GM19468 (cell line): ENCODE data around the gene FSTL4.

Experiments used
- ATAC-seq: cut with Tn5 transposase; IDR thresholded peaks from one replicate; pipeline ENCODE4 v1.9.1; 2021; ENCODE audit warnings: mild to moderate bottlenecking, moderate library complexity, moderate number of reproducible peaks; ENCODE audit not compliant: unreplicated experiment; ENCODE audit errors: extremely low read depth

The FSTL4 gene

GRCh38 chr5:133485468-133485867 is 126.9 kb downstream of the FSTL4 start:
- no peak for ATAC-seq

GRCh38 chr5:133483406-133484090 is 128.8 kb downstream of the FSTL4 start:
- no peak for ATAC-seq

DNA sequence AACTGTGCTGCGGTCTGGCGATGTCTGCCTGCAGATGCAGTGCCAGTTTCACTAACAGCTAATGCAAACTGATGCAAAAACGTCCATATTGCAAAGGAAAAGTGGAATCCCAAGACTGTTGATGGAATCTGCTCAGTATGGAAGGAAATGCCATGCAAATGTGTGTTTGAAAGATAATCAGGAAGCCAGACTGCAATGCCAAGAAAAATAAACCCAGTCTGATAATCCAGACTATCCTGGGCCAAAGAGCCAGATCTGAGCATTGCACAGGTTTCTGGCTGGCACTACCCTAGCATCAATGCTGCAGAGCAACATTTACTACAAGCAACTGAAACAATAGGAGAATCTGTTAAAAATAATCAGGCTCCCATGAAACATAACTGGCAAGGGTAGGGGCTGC is 130.3 kb downstream of the FSTL4 start:
- ATAC-seq, result no peak

DNA sequence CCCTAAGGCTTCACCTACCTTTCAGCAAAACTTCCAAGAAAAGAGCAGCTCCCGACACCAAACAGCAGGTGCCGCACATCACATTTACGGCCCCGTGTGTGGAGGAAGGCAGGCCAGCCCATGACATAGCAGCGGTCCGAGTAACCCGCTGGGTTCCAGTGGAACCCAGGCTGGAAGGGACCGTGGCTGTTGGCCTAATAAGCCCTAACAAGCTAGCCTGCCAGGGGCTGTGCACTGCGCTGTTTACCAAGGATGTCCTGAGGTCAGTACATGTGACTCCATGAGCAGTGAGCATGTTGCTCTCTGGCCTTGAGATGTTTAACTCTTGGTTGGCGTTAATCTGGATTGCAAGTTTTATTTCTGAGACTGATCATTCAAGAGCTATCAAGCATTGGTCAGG is 131.5 kb downstream of the FSTL4 start:
- no peak for ATAC-seq

- no peak for ATAC-seq
These were observed 132.0 kb downstream of the FSTL4 start for GRCh38 chr5:133480366-133480765.

GRCh38 chr5:133478199-133478985 is 133.9 kb downstream of the FSTL4 start:
- ATAC-seq, result no peak

- no peak for ATAC-seq
These were observed 136.4 kb downstream of the FSTL4 start for GRCh38 chr5:133475986-133476385.

GRCh38 chr5:133474851-133475590 is 137.3 kb downstream of the FSTL4 start:
- ATAC-seq, result no peak

DNA sequence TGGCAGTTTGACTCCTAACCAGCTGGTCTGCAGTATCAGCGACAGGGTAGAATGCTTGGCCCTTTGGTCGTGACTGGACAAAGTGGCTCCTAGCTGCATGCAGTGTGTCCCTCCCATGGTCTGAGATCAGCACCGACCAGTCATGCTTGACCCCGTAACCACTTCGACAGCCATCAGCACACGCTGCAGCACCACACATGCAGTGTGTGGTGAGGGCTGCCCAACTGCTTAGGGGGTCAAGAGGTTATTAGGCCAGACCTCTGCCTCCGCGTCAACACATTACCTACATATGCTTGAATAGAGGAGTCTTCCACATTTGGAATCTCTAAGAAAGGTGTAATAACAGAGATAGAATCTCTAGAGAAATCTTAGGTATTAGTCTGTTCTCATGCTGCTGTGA is 139.1 kb downstream of the FSTL4 start:
- ATAC-seq, result no peak

- ATAC-seq, result no peak
These were observed 139.5 kb downstream of the FSTL4 start for GRCh38 chr5:133472829-133473228.

DNA sequence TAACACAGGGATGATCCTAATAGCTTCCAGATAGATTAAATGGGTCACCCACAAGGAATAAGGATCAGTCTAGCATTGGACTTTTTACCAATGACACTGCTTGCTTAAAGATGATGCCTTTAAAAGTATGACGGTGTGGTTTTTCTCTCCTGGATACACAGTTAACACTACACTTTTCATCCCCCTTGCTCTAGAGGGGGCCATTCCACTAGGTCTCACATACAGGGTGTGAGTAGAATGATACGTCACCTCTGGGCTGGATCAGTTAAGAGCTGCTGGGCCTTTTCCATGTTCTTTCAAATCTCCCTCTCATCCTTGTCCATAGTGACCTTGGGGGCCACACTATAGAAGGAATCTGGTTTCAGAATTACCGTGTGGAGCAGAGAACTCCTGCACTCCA is 140.6 kb downstream of the FSTL4 start:
- no peak for ATAC-seq

DNA sequence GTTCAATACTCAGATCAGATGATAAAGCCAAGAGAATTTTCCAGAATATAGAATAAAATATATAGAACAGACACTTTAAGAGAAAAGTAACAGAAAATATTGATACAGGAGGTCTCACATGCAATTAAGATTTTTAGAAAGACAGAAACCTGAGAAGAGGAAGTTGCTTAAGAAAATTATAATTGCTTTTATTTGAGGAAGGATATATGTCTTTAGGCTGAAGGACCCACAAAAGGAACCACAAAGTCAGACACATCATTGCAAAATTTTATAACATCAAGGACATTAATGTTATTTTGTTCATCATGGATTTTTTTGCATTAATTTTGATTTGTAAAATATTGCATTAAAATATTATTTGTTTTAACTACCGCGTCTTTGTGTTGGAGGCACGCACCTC is 141.5 kb downstream of the FSTL4 start:
- ATAC-seq, result no peak

DNA sequence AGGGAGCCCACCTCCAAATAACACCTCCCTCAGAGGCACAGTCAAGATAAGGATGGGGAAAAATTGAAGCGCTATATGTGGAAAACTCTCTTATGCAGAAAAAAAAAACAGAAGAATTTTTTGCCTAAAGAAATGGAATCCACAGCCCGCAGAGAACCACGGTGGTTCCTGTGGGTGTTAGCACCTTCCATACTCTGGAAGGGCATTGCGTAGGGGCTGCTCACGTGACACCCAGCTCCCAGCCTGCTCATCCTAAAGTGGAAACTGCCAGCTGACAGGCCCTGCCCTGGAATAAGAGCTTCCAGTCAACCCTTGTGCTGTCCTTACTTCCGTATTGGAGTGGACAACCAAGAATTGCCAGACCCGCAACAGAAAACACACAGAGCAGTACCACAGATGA is 142.5 kb downstream of the FSTL4 start:
- no peak for ATAC-seq

- ATAC-seq, result no peak
These were observed 143.1 kb downstream of the FSTL4 start for GRCh38 chr5:133469252-133469651.

GRCh38 chr5:133468596-133468995 is 143.7 kb downstream of the FSTL4 start:
- no peak for ATAC-seq

DNA sequence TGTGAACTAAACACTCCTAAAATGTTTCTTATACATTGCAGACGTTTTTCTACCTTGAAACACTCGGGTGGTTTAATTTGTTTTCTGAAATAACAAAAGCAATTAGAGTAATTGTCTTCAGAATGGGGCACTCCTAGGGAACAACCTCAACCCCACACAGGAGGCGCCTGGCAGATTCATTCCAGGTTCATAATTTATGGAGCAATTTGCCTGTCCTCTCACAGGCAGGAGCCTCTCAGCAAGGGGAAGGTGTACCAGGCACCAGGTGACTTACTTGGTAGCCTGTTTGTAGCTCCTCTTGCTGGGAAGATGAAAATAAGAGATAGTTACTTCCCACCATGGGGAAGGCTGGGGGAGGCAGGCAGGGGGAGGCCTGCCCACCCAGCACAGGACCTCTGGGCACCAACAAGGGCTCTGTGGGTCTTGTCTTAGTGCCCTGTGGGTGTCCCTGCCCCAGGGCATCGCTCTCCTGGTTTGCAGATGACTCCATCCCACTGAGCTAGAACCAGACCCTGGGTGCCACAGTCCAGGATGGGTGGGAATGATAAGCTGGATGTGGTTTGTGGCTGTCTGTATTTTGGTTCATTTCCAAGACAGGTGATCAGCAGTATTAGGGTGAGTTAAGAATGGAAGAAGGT is 144.4 kb downstream of the FSTL4 start:
- no peak for ATAC-seq

DNA sequence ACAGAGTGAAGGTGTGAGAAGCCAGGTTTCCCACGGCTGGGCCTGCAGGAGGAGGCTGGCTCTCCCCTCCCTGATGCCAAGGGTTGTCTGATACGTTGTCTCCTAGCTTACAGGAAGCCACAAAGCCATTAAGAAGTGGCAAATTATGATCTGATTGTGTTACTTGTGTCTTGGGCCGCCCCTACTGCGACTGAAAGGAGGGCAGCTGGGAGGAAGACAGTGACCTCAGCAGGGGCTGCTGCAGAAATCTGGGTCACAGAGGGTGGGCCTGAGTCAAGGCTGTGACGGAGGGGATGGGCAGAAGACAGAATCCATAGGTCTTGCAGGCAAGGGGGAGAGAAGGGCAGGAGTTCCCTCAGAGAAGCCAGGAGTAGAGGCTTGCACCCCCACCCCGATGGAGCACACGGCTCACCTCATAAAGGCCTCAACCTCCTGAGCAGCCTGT is 145.0 kb downstream of the FSTL4 start:
- no peak for ATAC-seq

DNA sequence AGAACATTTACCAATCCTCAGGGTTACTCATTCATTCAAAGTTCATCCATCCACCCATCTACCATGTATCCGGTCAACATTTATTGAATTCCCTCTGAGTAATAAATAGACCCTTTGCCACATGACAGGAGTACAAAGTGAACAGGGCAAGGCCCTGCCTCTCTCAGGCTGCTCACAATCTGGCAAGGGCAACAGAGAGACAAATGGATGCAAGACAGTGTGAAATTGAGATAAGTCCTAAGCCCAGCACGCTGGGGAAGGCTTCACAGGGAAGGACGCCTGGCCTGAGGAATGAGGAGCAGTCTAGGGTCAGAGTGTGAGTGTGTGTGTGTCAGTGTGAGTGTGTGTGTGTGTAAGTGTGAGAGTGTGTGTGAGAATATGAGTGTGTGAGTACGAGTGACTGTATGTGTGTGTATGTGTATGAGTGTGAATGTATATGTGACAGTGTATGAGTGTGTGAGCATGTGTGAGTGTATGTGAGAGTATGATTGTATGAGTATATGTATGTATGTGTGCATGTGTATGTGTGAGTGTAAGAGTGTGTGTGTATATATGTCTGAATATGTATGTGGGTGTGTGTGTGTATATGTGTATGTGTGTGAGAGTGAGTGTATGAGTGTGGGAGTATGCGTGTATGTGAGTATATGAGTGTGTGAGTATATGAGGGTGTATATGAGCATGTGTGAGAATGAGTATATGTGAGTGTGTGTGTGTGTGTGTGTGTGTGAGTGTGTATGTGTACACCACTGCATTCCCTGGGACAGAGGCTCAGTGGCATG is 145.6 kb downstream of the FSTL4 start:
- ATAC-seq, result no peak

DNA sequence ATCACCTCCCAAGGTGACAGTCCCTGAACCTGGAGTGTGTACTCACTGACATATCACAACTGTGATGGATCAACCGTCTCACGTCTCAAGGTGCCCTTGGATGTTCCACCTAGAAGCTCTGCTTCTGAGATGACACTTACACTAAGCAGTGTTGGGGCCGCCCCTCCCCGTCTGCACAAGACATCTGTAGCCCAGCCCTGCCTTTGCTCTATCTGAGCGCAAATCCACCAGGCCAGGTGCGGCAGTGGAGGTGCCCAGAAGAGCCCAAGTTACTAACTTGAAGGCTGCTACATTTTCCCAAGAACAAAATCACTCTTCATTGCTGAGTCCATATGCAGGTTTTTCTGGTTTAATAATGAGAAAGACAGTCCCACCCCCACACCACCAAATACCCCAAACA is 148.3 kb downstream of the FSTL4 start:
- no peak for ATAC-seq
